Measurements from ENCODE around the gene RBM33. TPM values are rescaled to one million over a fixed set of nuclear protein-coding genes. Genes with fewer than 3 reads are reported as not detected.

The RBM33 gene
- polyA plus RNA-seq, 1 donor, result 26.4 TPM

DNA sequence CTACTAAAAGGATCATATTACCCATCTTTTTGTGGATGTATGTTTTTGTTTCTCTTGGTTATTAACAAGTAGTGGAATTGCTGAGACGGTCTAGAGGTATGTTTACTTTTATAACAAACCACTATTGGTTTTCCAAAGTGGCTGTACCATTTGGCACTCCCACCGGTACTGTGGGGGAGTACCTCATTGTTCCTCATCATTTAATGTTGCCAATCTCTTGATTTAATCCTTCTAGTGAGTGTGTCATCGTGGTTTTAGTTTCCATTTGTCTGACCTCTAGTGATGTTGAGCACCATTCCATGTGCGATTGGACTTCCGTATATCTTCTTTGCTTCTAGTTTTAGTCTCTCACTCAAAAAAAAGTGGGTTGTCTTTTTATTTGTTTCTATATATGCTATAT, 50.4 kb downstream of the RBM33 start:
- no peak for DNase-seq (ENCODE audit: low read depth)

DNA sequence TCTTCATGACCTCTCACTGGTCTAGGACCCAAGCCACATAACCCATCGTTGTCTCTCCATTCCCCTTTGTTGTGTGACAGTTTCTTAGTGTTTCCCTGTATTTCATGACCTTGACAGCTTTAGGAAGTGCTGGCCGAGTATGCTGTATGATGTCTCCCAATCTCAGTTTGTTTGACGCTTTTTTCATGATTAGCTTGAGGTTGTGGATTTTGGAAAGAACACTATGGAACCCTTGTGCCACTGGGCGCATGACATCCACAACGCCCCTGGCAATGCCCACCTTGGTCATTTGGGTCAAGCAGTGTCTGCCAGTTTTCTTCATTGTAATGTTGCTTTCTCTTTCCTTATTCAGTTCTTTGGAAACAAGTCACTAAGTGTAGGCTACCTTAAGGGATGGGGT, 52.3 kb downstream of the RBM33 start:
- DNase-seq (ENCODE audit: low read depth), result no peak

DNA sequence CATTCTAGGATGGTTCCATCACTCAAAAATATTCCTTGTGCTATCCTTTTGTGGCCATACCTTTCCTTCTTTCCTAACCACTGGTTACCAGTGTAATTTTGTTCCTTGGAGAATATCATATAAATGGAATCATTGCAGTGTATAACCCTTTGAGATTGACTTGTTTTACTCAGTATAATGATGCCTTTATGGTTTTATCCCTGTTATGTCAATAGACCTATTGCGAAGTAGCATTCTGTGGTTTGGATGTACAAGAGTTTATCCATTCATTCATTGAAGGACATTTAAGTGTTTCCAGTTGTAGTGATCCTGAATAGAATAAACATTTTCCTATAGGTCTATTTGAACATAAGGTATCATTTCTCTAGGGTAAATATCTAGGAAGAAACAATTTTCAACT, 54.2 kb downstream of the RBM33 start:
- DNase-seq (ENCODE audit: low read depth), result no peak

DNA sequence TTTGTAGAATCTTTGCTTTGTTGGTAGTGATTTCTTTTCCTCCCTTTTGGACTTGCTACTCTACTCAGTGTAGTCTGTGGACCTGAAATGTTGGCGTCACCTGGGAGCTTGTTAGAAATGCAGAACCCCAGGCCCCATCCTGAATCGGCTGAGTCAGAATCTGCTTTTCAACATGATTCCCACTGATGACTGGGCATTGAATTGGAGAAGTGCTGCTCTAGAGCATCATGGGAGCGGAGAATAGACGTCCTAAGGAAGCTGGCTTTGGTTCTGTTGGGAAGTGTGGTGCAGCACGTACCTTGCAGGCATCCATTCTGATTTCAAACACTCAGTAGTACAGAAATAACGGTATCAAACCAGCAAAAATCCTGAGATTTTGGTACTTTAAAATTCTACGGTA, 54.7 kb downstream of the RBM33 start:
- DNase-seq (ENCODE audit: low read depth), result no peak

DNA sequence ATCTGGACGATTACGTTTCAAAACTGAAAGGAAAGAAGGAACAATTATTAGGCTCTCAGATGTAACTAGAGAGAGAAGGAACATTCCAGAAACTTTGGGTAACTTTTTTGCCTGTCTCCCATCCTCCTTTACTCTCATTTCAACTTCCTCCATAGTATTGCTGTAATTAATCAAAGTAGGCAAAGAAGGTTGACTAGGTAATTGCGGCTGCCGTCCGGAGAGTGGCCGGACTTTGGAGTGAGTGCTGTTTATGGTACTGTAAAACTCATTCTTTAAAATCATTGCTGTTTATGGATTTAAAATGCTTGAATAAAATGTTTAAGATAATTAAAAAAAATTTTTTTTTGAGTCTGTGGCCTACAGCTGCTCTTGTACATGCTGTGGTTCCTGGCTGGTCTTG, 56.4 kb downstream of the RBM33 start:
- no peak for DNase-seq (ENCODE audit: low read depth)

DNA sequence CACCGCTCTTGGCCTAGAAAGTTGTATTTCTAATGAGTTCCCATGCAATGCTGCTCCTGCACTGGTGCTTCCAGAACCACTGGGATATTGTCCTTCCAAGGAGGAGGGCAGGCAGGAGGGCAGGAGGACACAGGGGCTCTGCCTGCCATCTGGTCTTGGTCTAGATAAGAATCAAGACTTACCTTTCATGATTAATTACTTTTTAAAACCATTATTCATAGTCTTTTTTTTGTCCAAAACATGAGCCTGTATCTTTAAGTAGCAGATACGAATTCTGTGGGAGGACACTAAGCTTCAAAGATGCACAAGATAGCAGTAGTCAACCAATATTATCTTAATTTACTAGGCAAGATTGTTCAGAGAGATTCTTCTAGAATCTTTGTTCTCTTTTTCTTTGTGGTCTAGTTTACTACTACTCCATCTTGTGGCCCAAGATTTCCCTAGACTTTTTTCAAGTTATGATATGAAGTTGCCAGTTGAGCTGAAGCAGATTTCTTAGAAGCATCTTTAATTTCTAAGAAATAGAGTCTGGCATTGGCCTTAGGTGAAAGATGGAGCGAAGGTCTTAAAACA, 57.6 kb downstream of the RBM33 start:
- no peak for DNase-seq (ENCODE audit: low read depth)

DNA sequence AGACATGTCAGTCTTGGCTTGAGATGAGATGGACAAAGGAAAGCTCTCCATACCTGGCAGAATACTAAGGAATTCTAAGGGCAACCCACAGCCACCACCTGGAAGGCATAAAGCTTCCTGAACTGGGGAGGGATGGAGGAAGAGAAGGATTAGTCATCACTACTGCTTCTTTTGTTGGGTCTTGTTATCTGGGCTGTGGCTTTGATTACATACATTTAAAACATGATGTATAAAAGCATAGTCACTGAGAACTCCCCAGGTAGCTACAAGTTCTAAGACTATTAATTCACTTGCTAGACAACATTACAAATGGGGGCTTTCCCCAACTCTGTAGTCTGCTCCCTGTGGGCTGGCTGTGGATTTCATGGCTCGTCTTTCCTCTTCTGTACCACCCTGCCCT, 58.2 kb downstream of the RBM33 start:
- no peak for DNase-seq (ENCODE audit: low read depth)

DNA sequence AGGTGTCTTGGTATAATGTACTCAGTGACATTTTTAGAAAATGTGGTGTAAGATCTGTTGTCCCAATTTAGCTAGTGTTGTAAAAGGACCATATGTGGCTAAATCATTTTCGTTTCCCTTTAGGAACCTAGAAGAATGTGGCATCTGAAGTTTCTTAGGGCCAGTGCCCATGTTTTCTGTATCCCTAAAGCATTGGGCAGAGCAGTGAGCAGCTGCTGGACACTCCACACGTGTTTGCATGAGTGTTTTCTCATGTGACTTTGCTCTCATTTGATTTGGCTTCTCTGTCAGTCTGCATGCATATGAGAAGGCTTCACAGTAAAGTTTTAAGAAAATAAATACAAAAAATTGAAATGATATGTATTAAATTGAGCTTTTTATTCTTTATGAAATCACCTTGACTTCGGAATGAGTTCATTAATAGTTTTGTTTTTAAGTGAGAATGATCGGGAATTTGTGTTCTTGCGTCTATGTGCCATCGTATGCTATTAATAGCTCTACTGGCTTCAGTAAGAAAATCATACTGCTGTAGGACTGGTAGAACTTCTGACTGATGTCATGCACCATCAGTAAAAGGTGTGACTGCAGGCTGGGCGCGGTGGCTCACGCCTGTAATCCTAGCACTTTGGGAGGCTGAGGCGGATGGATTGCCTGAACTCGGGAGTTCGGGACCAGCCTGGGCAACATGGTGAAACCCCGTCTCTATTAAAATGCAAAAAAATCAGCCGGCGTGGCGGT, 61.3 kb downstream of the RBM33 start:
- DNase-seq (ENCODE audit: low read depth), result no peak

DNA sequence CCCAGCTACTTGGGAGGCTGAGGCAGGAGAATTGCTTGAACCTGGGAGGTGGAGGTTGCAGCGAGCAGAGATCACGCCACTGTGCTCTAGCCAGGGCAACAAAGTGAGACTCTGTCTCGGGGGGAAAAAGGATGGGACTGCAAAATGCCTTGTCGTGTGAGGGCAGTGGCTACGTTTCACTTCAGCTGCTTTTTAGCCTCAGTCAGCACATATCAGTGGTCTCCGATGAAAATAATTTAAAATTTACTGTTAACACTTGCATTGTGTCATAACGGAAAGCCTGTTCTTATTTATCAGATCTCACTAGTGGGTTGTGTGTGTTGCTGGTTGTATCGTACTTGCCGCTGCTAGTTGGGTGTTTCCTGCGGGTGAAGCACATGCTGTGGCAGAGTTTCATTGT, 61.9 kb downstream of the RBM33 start:
- no peak for DNase-seq (ENCODE audit: low read depth)

DNA sequence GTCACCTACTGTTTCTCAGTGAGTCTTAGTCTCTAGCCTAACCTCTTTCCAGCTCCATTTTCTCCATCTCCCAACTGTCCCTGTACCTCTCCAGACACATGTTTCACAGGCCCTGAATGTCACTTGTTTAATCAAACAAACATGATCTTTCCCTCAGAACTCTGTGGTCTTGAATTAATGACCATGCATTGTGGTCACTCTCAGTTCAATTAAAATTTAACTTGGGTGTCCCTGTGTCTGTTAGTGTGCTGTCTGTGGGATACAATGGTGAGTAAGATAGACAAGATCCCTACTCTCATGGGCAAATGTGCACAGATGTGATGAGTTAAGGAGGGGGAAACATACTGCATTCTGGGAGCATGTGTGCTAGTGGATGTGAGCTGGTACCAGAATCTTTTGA, 65.0 kb downstream of the RBM33 start:
- no peak for DNase-seq (ENCODE audit: low read depth)

DNA sequence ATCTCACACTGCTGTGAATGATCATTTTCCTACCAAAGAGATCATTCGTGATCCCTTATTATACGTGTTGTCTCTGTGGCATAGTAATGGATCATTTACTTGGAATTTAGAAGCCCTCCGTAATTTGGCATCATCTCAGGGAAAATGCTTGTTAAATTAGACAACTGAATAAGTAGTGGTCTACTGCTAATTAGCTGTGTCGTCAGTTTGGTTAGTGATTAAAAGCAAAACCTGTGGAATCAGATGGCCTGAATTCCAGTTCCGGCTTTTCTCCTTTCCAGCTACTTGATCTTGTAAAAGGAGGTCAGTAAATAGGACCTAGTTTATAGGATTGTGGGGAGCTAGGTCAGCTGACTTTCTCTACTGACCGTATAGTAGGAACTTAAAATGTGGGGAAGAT, 65.6 kb downstream of the RBM33 start:
- DNase-seq (ENCODE audit: low read depth), result no peak

DNA sequence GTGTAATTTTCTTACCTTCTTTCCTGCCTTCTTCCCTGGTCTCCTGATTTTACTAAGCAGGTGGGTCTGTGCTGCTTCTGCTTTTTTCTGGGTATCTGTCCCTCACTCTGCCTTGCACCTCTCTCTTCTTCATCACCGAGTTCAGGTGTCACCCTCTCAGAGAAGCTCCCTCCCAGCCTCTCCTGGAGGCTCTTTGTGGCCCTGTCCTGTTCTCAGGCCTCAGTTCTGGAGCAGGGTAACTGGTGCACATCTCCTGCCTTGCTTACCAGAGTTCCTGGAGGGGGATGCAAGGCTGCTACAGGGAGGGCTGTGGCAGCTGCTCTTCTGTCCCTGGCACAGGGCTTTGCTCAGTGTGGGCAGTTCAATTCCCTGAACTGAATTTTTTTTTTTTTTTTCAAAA, 66.1 kb downstream of the RBM33 start:
- DNase-seq (ENCODE audit: low read depth), result no peak

DNA sequence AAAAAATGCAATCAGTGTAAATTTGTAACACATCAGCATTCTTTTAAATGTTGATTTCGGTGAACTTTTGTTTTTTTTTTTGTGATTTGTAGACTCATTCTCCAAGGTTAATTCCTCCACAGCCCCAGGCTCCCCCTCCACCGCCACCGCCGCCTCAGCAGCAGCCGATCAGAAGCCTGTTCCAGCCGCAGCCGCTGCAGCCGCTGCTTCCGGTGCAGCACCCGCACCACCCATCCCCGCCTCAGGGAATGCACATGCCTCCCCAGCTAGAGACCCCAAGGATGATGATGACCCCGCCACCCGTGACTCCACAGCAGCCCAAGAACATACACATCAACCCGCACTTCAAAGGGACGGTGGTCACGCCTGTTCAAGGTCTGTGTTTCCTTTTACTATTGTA, 66.6 kb downstream of the RBM33 start:
- DNase-seq (ENCODE audit: low read depth), result no peak

DNA sequence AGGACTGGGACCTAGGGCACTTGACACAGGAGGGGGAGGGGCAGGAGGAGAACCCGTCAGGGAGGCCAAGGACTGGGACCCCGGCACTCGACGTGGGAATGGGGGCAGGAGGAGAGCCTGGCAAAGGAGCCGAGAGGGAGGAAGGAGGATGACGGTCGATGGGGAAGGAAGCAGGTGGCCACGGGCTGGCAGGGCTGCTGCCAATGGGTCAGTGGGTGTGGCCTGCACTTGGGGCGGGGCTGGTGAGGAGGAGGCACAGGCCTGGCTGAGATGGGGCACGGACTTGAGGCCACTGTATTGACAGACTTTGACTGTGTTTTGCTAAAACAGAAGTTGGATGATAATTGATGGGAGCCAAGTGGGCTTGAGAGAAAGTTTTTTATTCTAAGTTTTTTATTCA, 68.9 kb downstream of the RBM33 start:
- DNase-seq (ENCODE audit: low read depth), result no peak

DNA sequence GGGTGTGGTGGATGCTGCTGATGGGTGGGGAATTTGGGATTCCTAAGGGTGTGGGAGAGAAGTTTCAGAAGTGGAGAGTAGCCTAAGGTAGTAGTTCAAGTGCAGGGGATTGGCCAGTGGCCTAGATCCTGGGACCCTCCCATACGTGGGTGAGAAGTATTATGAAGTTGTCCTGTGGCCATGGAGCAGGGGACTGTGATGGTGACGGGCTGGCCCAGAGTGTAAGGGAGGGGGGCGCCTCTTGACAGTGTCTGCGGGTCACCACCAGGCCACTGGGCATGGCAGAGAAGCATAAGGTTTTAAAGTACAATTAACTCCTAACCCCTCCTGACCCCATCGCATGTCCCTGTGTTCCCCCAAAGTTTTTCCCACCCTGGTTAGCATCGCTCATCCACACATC, 70.2 kb downstream of the RBM33 start:
- DNase-seq (ENCODE audit: low read depth), result no peak

DNA sequence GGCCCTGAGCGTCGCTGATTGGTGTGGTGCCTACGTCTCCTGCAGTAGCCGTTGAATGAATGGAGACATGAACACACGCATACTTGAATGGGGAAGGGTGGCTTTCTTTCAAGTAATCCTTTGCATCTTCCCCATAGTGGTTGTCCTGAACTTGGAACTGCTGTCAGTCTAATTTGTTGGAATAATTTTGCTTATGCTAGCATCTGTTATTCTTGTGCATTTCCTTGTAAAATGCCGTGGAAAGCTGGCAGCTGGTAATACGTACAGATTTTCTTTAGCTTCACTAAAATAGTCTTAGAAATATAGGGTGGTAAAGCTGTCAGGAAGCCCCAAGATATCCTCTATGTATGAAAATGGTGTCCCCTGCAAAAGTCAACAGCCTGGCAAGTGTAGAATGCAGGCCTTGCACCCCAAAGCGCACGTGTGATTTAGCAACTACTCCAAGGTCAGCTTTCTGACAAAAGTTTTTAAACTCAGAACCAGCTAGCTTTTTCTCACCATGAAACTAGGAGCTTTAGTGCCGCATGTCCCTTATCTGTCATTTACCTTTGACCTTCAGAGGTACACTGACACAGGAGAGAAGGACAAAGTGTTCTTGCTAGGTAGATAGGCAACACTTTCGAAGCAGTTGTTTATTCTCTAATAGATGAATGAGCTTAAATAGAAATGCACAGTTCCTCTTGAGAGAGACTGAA, 70.8 kb downstream of the RBM33 start:
- no peak for DNase-seq (ENCODE audit: low read depth)

DNA sequence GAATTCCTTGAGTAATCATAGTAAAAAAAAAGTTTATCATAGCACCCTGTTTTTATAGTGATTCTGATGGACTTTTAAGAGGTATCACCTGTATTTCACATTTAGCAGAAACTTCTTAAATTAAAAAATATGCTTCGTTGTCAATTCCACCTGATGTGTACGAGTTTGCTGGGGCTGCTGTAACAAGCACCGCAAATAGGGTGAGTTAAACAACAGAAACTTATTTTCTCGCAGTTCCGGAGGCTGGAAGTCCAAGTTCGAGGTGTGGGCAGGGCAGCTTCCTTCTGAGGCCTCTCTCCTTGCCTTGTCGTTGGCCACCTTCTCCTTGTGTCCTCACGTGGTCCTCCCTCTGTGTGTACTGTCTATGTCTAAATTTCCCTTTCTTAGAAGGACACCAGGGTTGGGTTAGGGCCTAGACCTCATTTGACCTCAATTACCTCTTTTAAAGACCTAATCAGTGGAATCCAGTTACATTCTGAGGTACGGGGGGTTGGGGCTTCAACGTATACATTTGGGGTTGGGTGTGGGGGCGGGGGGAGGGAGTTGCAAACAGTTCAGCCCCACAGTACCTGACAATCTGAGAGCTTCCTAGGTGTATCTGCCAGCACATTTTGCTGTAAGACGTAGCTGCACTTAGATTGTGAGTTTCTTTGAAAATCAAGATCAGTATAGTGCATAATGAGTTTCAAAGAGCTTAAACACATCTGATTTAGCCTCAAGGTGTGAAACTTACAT, 72.7 kb downstream of the RBM33 start:
- DNase-seq (ENCODE audit: low read depth), result no peak

DNA sequence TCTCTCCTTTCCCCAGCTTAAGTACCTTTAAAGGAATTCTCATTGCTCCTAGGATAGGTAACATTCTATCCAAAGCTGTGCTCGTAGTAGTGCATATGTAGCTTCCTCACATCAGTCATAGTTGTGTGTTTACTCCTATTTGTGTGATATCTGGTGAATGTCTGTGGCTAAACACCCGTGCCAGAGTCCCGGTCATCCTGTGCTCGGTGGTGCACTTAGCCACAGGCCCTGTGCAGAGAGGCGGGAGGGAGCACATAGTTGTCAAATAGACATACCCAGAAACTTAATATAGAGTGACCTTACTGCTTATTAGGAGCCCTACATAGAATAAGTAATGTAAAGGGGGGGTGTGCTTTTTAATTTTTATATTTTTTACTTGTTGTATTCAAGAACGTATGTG, 76.6 kb downstream of the RBM33 start:
- no peak for DNase-seq (ENCODE audit: low read depth)

DNA sequence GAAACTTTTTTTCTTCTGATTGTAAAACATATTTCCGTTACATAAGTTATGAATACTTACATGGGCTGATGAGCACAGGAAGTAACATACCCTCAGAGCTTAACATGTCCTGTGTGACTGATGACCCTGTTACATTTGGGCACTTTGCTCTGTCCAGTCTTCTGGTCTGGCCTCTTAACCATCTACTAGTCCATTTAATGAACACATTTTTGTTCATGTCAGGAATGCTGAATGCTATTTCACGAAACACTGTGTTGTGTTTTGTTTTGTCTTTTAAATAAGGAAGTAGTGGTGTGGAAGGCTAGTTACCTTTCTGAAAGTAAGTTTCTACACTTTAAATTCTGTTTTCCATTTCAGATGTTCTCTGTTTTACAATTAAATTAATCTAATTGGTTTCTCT, 77.7 kb downstream of the RBM33 start:
- no peak for DNase-seq (ENCODE audit: low read depth)

DNA sequence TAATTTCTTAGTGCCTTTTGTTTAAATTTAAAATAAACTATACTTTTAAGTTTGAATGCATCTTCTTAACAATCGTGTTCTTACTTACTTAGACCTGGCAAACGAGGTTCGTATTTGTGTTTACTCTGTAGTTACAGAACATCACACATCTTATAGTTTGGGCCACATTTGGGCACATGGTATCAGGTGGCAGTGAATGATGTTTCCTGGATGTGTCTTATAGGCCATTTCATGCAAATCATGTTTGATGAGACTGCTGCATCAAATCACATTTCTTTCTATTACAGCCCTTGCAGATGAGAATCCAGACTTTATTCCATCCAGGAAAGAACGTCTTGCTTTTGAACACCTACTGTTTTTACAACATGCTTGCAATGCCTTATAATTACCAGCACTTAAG, 78.5 kb downstream of the RBM33 start:
- DNase-seq (ENCODE audit: low read depth), result no peak

DNA sequence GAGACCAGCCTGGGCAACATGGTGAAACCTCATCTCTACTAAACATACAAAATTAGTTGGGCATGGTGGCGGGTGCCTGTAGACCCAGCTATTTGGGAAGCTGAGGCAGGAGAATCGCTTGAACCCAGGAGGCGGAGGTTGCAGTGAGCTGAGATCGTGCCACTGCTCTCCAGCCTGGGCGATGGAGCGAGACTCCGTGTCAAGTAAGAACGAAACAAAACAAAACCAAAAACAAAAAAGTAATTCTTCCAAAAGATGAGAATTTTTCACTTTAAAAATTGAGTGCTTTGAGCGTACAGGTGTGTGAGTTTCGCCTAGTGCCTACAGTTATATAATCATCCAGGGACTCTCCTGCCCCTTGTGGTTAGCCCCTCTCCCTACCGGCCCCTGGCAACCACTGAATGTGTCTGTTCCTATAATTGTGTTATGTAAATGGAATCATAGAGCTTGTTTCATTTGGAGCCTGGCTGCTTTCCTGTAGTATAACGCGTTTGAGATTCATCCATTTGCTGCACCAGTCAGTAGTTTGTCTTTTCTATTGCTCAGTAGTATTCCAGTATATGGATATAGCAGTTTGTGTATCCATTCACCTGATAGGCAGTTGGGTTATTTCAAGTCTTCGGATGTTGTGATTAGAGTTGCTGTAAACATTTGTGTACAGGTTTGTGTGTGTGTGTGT, 80.0 kb downstream of the RBM33 start:
- no peak for DNase-seq (ENCODE audit: low read depth)

DNA sequence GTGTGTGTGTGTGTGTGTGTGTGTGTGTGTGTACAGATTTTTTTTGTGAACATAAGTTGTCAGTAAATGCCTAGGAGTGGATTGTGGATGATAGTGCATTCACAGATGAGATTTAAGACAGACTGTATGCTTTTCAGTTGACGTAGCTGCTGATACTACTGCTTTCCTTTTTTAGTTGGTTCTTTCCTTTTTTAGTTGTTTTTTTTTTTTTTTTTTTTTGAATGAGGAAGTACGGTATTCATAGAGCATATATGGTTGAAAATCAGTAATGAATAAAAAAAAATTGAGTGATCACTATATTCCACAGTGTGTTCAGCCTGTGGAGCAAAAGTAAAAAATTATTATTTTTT, 80.5 kb downstream of the RBM33 start:
- DNase-seq (ENCODE audit: low read depth), result no peak

Data from forelimb muscle (tissue), 1 donor.